IPS DF 6.9 (cell line): ENCODE measurements around the gene SLC9A1.

ENCODE experiments used
- DNase-seq: peaks from one replicate; pipeline ENCODE4 v3.0.0-alpha.2; 2013; ENCODE audit warnings: low read depth, low spot score
- H3K27ac ChIP-seq: one replicate; pipeline ENCODE4 v1.5.1; 2013; ENCODE audit warnings: low read length, control low read depth
- H3K27me3 ChIP-seq: 2 replicates; pipeline ENCODE4 v1.6.1; 2013; ENCODE audit warnings: mild to moderate bottlenecking, low read length; ENCODE audit not compliant: control insufficient read depth, insufficient read depth
- H3K36me3 ChIP-seq: 2 replicates; pipeline ENCODE4 v1.6.1; 2013; ENCODE audit warnings: low read length; ENCODE audit not compliant: control insufficient read depth, insufficient read depth
- H3K4me1 ChIP-seq: 2 replicates; pipeline ENCODE4 v1.6.1; 2013; ENCODE audit warnings: low read length; ENCODE audit not compliant: control insufficient read depth, insufficient read depth
- H3K4me3 ChIP-seq: 2 replicates; pipeline ENCODE4 v1.5.1; 2013; ENCODE audit warnings: mild to moderate bottlenecking, low read length
- H3K9me3 ChIP-seq: 2 replicates; pipeline ENCODE4 v1.6.1; 2013; ENCODE audit warnings: low read length, inconsistent platforms; ENCODE audit not compliant: control insufficient read depth, insufficient read depth
- WGBS: extraction: QIAGEN DNeasy Blood & Tissue Kit; methylation state at CpG from one replicate; pipeline ENCODE4 v1.1.7; 2013; ENCODE audit warnings: mixed read lengths, missing lambda C conversion rate; ENCODE audit not compliant: insufficient read length, insufficient coverage; 5-methylcytosine and 5-hydroxymethylcytosine counted together

The SLC9A1 gene

DNA sequence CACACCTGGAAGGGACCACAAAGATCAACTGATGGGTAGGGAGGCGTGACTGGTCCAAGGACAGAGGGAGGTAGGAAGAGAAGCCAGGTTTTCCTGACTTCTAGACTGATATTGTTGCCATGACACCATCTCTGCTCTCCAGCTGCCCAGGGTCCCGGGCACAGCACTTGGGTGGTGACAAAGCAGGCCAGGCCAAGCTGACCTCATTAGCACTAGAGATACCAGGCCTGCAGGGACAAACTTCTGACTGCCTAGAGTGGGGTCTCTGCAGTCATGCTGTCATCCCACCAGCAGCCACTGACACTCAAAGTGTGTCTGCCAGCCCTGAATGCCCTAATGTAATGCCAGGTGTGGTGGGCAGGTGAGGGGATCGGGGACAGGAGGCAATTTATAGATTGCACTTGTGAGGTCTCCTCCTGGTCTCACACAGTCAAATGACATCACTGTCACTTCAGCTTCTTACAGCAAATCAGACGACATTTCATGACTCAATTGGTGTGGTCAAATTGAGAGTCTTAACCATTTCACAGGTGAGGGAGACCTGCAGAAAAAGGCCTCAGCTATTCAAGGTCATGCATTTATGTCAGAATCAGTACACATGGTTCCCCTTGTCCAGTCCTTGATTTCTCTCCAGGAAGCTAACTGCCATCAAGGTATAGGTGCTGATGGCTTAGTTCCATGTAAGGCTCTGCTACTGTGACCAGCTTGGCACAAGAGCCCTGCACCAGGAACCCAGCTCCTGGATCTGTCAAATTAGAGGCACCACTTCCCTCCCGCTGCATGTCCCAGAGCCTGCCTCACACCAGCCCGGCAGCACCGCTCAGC, 2.7 kb downstream of the SLC9A1 start:
- WGBS = no CpG with 5 or more reads among the region's 7 CpGs
- DNase-seq = no peak
- Histone ChIP-seq H3K36me3 (no peaks in the 10 kb centered on the region), H3K27ac (no peak overlapping the region), H3K9me3 (no peaks in the 10 kb centered on the region), H3K4me1 (peaks cover 7% of the 10 kb centered on the region), H3K27me3 (no peaks in the 10 kb centered on the region), H3K4me3 (no peak overlapping the region)

DNA sequence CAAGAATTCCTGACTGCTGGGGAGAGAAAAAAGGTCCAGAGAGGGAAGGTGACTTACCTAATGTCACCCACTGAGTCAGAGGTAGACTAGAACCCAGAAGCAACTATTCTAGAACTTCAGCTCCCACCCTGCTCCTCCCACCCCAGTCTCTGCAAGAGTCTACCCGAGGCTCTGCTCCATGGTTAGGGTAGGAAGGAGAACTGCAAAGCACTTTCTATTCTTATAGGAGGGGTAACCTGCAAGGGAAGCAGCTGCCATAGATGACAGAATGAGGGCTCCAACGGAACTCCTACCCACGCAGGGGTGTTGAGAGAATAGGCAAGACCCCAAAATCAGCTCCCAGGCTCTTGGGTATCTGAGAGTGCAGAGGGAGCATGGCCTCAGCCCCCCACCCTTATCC, 4.3 kb downstream of the SLC9A1 start:
- no peaks in the 10 kb centered on the region for H3K27me3 ChIP-seq
- no peak overlapping the region for H3K27ac ChIP-seq
- peaks cover 7% of the 10 kb centered on the region for H3K4me1 ChIP-seq
- no CpG with 5 or more reads among the region's 3 CpGs for WGBS
- DNase-seq = no peak
- no peaks in the 10 kb centered on the region for H3K36me3 ChIP-seq
- H3K9me3 ChIP-seq = no peaks in the 10 kb centered on the region
- no peak overlapping the region for H3K4me3 ChIP-seq

DNA sequence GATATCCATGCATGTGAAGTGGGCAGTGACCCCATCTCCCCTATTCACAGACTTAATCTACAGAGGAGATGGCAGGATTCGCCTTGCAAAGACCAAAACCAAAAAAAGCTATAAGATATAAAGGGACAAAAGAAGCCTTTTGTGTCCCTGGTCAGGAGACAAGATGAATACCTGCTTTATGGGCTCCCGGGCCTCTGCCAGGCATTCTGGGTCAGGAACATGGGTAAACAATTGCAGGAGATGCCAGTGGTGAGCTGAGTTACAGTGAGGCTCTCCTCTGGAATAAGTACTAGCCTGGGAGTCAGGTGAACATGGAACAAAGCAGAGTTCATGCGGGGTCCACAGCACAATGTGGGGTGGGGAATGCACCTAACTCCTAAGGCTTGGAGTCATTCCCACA, 4.7 kb downstream of the SLC9A1 start:
- Histone ChIP-seq H3K27ac (no peak overlapping the region), H3K4me1 (peaks cover 8% of the 10 kb centered on the region), H3K4me3 (no peak overlapping the region), H3K36me3 (no peaks in the 10 kb centered on the region), H3K27me3 (no peaks in the 10 kb centered on the region), H3K9me3 (no peaks in the 10 kb centered on the region)
- no CpG with 5 or more reads among the region's 3 CpGs for WGBS
- no peak for DNase-seq

DNA sequence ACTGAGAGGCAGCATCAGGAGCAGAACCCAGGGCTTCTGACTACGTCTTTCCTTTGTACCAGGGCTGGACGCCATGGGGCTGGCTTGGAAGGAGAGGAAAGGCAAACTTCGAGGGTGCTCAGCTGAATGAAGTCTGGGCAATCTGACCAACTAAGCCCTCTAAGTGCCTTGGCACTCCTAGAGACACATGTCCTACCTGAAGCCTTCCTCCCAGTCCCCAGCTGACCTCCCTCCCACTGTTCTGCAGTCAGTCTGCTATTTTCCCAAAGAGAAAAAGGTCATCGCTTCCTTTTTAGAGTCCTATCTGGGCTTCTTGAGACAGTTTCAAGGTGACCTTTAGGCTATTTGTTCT, 5.2 kb downstream of the SLC9A1 start:
- H3K4me3 ChIP-seq = no peak overlapping the region
- H3K4me1 ChIP-seq = peaks cover 8% of the 10 kb centered on the region
- H3K36me3 ChIP-seq = no peaks in the 10 kb centered on the region
- no peak overlapping the region for H3K27ac ChIP-seq
- H3K9me3 ChIP-seq = no peaks in the 10 kb centered on the region
- H3K27me3 ChIP-seq = no peaks in the 10 kb centered on the region
- no peak for DNase-seq
- WGBS = no CpG with 5 or more reads among the region's 4 CpGs

DNA sequence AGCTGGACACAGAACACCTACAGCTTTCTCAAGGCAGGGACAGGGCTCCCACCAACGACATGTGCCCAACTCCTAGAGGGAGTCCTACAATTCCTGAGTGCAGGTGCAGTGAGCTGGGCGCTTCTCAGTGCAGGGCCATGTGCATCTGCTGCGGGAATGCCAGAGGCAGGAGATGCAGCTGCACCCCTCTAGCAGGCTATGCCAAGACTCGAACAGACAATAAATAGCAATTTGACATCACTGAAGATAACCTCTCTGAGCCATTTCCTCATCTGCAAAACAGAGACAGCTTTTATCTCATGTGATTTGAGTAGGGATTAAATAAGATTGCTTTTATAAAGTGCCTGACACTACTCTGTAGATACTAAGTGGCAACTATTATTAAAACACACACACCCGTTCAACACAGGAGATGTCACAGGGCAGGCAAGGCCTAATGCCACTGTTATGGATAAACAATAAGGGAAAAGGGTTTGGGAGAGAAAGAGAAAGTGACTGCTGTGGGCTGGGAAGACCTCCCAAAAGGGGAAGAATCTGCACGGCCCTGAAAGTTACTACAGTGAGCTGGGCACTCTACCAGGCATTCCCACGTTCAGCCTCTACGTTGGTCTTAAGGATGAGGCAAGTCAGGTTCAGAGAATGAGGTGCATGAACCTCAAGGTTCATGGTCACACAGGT, 5.7 kb downstream of the SLC9A1 start:
- WGBS = no CpG with 5 or more reads among the region's 8 CpGs
- Histone ChIP-seq H3K4me1 (peaks cover 6% of the 10 kb centered on the region), H3K9me3 (no peaks in the 10 kb centered on the region), H3K4me3 (no peak overlapping the region), H3K36me3 (no peaks in the 10 kb centered on the region), H3K27me3 (no peaks in the 10 kb centered on the region), H3K27ac (no peak overlapping the region)
- no peak for DNase-seq

DNA sequence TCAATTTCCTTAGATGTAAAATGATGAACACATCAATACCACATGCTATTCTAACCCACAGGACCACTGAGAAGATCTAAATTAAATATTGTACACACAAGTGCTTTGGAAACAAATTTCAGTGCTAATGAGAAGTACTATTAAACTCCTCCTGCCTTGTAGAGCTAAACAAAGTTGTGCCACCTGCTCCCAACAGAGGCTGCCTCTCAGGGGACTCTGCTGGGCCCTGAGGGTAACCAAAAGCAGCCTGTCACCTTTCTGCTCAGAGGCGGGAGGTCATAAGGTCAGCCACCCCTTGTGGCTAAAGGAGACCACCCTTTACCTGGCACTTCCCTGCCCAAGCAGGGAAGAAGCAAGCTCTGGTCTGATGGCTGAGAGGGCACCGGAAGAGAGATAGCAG, 6.3 kb downstream of the SLC9A1 start:
- Histone ChIP-seq H3K27ac (no peak overlapping the region), H3K27me3 (no peaks in the 10 kb centered on the region), H3K9me3 (no peaks in the 10 kb centered on the region), H3K4me1 (peaks cover 2% of the 10 kb centered on the region; the same call in 1 of the 2 replicates), H3K36me3 (no peaks in the 10 kb centered on the region), H3K4me3 (no peak overlapping the region)
- no CpG with 5 or more reads among the region's 2 CpGs for WGBS
- DNase-seq = no peak

DNA sequence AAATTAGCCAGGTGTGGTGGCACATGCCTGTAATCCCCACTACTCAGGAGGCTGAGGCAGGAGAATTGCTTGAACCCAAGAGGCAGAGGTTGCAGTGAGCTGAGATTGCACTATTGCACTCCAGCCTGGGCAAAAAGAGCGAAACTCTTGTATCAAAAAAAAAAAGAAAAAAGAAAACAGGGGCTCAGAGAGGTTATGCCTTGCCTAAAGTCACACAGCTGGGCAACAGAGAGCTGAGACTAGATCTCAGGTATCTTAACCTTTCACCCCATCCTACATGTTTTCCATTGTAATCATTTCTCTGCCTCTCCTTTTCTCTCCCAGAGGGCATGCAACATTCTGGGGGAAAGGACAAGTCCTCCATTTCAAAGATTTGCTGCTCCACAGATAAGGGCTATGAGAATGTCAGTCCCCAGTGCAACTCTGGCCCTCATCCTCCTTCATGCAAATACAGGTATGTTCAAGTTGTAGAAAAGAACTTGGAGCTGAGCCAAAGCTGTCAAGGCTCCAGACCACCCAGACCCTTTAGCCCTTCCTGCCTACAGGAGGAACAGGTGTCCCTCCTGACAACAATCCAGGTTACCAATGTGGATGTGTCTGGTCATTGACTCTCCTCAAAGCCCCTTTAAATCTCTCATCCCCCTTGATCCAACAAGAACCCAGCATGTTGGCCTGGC, 6.9 kb downstream of the SLC9A1 start:
- Histone ChIP-seq H3K27ac (no peak overlapping the region), H3K36me3 (no peaks in the 10 kb centered on the region), H3K4me1 (peaks cover 2% of the 10 kb centered on the region; the same call in 1 of the 2 replicates), H3K27me3 (no peaks in the 10 kb centered on the region), H3K9me3 (no peaks in the 10 kb centered on the region), H3K4me3 (no peak overlapping the region)
- DNase-seq = no peak
- WGBS = no CpG with 5 or more reads among the region's 1 CpG

DNA sequence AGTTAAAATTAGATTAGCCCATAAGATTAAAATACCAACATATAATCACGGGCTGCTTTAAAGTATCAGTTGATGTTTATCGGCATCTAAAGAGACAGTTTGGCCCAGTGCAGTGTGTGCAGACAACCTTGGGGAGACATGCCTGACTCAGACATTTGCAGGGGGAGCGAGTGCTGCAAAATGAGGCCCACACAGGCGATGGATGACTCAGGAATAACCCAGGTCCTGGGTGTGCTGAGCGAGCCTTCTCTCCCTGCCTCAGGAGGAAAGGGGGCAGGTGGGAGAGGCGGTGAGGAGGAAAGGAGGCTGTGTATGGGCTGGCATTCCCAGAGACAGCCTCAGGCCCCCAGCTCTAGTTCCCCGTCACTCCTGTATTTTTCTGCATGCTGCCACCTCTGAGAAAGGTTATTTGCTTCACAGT, 9.0 kb downstream of the SLC9A1 start:
- Histone ChIP-seq H3K9me3 (no peaks in the 10 kb centered on the region), H3K27me3 (no peaks in the 10 kb centered on the region), H3K36me3 (no peaks in the 10 kb centered on the region), H3K4me1 (peaks cover 5% of the 10 kb centered on the region), H3K4me3 (no peak overlapping the region), H3K27ac (no peak overlapping the region)
- no CpG with 5 or more reads among the region's 7 CpGs for WGBS
- DNase-seq = no peak

DNA sequence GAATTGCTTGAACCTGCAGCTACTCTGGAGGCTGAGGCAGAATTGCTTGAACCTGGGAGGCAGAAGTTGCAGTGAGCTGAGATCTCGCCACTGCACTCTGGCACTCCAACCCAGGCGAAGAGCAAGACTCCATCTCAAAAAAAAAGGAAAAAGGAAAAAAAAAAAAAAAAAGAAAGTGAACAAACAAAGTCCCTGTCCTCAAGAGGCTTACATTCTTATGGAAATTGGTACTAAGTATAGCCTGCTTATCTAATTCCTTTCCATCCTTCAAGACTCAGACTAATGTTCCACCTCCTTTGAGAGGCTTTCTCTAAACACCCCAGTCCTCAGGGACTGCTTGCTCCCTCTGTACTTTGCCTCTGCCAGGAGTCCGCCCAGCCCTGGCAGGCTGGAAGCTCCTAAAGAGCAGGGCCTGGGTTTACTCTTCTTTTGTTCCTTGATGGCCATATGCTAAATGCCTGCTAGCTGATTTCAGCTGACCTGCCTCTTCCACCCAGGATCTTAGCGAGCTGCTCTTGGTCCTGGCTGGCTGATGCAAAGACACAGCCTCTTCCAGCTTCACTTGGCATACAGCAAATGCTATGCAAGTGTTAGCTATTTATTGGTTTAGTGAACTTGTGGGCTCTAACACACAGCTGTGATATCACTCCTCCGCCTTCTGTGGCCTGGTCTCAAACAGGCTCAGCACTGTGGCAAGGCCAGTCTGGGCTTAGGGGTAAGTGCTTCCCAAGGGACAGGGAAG, 9.8 kb downstream of the SLC9A1 start:
- no peak for DNase-seq
- Histone ChIP-seq H3K9me3 (no peaks in the 10 kb centered on the region), H3K27me3 (no peaks in the 10 kb centered on the region), H3K36me3 (no peaks in the 10 kb centered on the region), H3K4me1 (peaks cover 5% of the 10 kb centered on the region), H3K27ac (no peak overlapping the region), H3K4me3 (no peak overlapping the region)
- WGBS = no CpG with 5 or more reads among the region's 5 CpGs

DNA sequence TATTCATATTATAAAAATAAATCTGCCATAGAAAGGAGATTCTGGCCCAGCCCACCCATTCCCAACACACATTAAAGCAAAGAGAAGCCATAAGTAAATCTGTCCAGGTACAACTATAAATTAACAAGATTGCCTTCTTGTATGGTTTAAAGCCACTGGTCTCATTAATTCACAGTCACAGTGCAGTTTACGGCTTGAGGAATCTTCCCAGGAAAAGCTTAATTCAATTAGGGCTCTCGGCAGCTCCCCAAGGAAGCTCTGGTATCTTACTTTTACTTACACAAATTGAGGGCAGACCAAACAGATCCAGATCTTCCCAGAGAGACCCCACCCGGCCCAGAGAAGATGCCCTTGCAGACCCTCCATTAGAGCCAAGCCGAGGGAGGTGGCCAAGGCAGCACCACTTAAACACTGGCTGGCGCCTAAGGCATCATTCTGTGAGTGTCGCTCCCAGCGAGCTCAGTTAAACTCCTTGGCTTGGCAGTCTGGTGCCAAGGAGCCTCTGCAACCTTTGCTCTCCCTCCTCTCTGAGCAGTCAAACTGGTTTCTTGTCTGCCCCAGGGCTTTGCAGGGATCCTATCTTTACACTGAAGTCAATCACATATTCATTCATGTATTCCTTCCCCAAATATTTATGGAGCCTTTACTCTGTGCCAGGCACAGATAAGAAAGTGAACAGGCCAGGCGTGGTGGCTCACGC, 10.7 kb downstream of the SLC9A1 start:
- H3K4me3 ChIP-seq = no peak overlapping the region
- peaks cover 5% of the 10 kb centered on the region for H3K4me1 ChIP-seq
- no peak for DNase-seq

More for the DNA sequence above, 10.7 kb downstream of the SLC9A1 start:
- no peaks in the 10 kb centered on the region for H3K27me3 ChIP-seq
- H3K9me3 ChIP-seq = no peaks in the 10 kb centered on the region
- H3K36me3 ChIP-seq = no peaks in the 10 kb centered on the region
- H3K27ac ChIP-seq = no peak overlapping the region
- WGBS = no CpG with 5 or more reads among the region's 9 CpGs
